ENCODE measurements around the gene C1RL. TPM values are rescaled to one million over a fixed set of nuclear protein-coding genes. Genes with fewer than 3 reads are reported as not detected.

Gene C1RL
- total RNA-seq, 5 donors from 2014 or later (not counting 1 experiment from before 2014, with no cell fraction given), result 18.1 to 36.6 (median 30.8) TPM

- ATAC-seq (replicated peaks in 1 of 4) (no peak), DNase-seq (no peak)
- no peak overlapping the region for H3K27ac ChIP-seq (ENCODE audit: low read length)
- ChIA-PET CTCF (no interaction called here), POLR2A (interaction anchor here in 1 of 2 donors (0.6 kb wide), 1 partner anchor 35 kb away, joined by 3 read pairs; no protein-coding TSS in a partner anchor)
- no CpG with 5 or more reads among the region's 3 CpGs for WGBS (ENCODE audit: insufficient coverage)
- no peak overlapping the region for H3K4me3 Mint-ChIP-seq
- no peak overlapping the region for H3K4me3 ChIP-seq (ENCODE audit: control insufficient read depth in 1 of 2, extremely low read depth in 1 of 2, low read length in 1 of 2)
- no peaks in the 10 kb centered on the region for H3K36me3 Mint-ChIP-seq
- no peaks in the 10 kb centered on the region for H3K36me3 ChIP-seq (ENCODE audit: control insufficient read depth in 2 of 2, extremely low read depth in 1 of 2, insufficient read depth in 1 of 2, low read length in 1 of 2)
- H3K27me3 ChIP-seq (replicated peaks in 1 of 2; ENCODE audit: control insufficient read depth in 2 of 2, extremely low read depth in 1 of 2, insufficient read depth in 2 of 2, low read length in 1 of 2), result peaks cover 0 to 23% of the 10 kb centered on the region in 2 experiments
- H3K27ac Mint-ChIP-seq, result no peak overlapping the region
- H3K4me1 ChIP-seq (ENCODE audit: control insufficient read depth in 1 of 2, extremely low read depth in 1 of 2, insufficient read depth in 2 of 2, low read length in 2 of 2), result no peaks in the 10 kb centered on the region
- H3K27me3 Mint-ChIP-seq, result peaks cover 7 to 24% of the 10 kb centered on the region in 2 donors
- no peaks in the 10 kb centered on the region for H3K4me1 Mint-ChIP-seq
- H3K9me3 ChIP-seq, result no peaks in the 10 kb centered on the region
- no peaks in the 10 kb centered on the region for H3K9me3 Mint-ChIP-seq
These were observed 44.5 kb downstream of the C1RL start for GRCh38 chr12:7064516-7064915.

DNA sequence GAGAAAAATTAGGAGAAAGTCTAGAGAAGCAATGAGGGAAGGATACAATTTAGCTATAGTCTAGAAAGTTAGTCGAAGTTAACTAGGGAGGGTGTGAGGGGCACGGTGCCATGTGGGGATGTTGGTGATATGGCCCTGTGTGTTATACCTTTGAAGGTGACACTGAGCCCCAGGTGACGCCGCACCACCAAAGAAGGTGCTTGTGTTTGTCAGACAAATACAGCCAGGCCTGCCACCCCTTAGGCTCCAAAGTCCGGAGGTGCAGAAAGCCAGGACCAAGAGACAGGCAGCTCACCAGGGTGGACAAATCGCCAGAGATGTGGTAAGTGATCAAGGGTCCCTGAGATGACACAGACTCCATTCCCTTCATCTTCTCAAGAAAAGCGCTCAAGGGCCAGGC, 47.4 kb downstream of the C1RL start:
- Mint-ChIP-seq H3K36me3 (no peaks in the 10 kb centered on the region), H3K4me1 (no peaks in the 10 kb centered on the region), H3K9me3 (no peaks in the 10 kb centered on the region), H3K27ac (no peak overlapping the region), H3K27me3 (peaks cover 9 to 46% of the 10 kb centered on the region in 2 donors), H3K4me3 (no peak overlapping the region)
- ATAC-seq (replicated peaks in 1 of 4) (no peak), DNase-seq (no peak)
- CTCF ChIA-PET, result no interaction called here
- no peaks in the 10 kb centered on the region for H3K4me1 ChIP-seq (ENCODE audit: control insufficient read depth in 1 of 2, extremely low read depth in 1 of 2, insufficient read depth in 2 of 2, low read length in 2 of 2)
- POLR2A ChIA-PET, result no interaction called here
- H3K36me3 ChIP-seq (ENCODE audit: control insufficient read depth in 2 of 2, extremely low read depth in 1 of 2, insufficient read depth in 1 of 2, low read length in 1 of 2), result no peaks in the 10 kb centered on the region
- no peaks in the 10 kb centered on the region for H3K9me3 ChIP-seq
- H3K27ac ChIP-seq (ENCODE audit: low read length), result no peak overlapping the region
- peaks cover 0 to 29% of the 10 kb centered on the region in 2 experiments for H3K27me3 ChIP-seq (replicated peaks in 1 of 2; ENCODE audit: control insufficient read depth in 2 of 2, extremely low read depth in 1 of 2, insufficient read depth in 2 of 2, low read length in 1 of 2)
- H3K4me3 ChIP-seq (ENCODE audit: control insufficient read depth in 1 of 2, extremely low read depth in 1 of 2, low read length in 1 of 2), result no peak overlapping the region
- WGBS (ENCODE audit: insufficient coverage), result 94% methylated on average over 7 of the region's 7 CpGs

DNA sequence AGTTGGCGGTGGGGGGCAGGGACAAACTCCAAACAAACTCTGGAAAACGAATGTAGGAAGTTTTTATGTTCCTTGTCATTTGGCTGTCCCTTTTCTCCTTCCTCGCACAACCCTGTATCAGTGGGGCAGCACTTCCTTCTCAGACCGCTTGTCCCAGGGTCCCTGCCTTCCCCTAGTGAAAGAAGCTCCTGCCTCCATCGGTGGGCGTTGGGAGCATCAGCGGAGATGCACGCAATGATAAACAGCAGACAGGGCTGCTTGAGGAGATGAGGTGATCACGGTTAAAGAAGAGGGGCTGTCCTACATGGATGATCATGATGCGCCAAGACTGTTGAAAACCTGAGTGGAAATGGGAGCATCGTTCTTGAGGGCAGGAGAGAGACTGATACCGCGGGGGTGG, 47.9 kb downstream of the C1RL start:
- H3K36me3 ChIP-seq (ENCODE audit: control insufficient read depth in 2 of 2, extremely low read depth in 1 of 2, insufficient read depth in 1 of 2, low read length in 1 of 2), result no peaks in the 10 kb centered on the region
- CTCF ChIA-PET, result no interaction called here
- H3K36me3 Mint-ChIP-seq, result no peaks in the 10 kb centered on the region
- H3K4me3 ChIP-seq (ENCODE audit: control insufficient read depth in 1 of 2, extremely low read depth in 1 of 2, low read length in 1 of 2), result no peak overlapping the region
- H3K4me1 ChIP-seq (ENCODE audit: control insufficient read depth in 1 of 2, extremely low read depth in 1 of 2, insufficient read depth in 2 of 2, low read length in 2 of 2), result no peaks in the 10 kb centered on the region
- no peak for DNase-seq
- WGBS (ENCODE audit: insufficient coverage), result 92% methylated on average over 9 of the region's 13 CpGs
- no peak overlapping the region for H3K4me3 Mint-ChIP-seq
- no peaks in the 10 kb centered on the region for H3K4me1 Mint-ChIP-seq
- ATAC-seq (replicated peaks in 1 of 4), result no peak
- no peak overlapping the region for H3K27ac Mint-ChIP-seq
- no peak overlapping the region for H3K27ac ChIP-seq (ENCODE audit: low read length)
- H3K27me3 ChIP-seq (replicated peaks in 1 of 2; ENCODE audit: control insufficient read depth in 2 of 2, extremely low read depth in 1 of 2, insufficient read depth in 2 of 2, low read length in 1 of 2), result peaks cover 0 to 29% of the 10 kb centered on the region in 2 experiments
- H3K9me3 ChIP-seq, result no peaks in the 10 kb centered on the region
- peaks cover 7 to 50% of the 10 kb centered on the region in 2 donors for H3K27me3 Mint-ChIP-seq
- POLR2A ChIA-PET, result no interaction called here
- H3K9me3 Mint-ChIP-seq, result no peaks in the 10 kb centered on the region

DNA sequence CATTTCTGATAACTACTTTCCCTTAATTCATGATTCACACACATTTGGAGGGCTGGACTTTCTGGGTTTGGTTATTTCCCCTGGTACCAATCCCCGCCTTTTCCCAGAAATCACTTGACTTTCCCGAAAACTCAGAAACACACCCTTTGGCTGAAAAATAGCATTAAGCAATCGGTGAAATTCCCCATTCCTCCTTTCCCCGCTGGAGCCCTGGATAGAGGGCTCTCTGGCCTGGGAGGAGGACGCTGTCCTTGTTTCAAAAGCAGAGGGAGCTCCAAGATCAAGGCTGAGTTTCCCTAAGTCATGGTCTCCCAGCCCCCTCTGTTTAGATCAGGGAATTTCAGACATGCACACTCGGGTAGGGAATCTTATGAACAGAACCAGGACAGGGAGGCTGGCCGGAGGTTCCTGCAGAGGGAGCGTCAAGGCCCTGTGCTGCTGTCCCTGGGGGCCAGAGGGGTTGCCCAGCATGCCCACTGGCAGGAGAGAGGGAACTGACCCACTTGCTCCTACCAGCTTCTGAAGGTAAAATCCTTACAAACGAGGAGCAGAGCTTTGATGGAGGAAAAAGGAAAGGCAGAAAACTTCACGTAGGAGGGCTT, 48.6 kb downstream of the C1RL start, which contains the start of gene C1S:
TSS of gene C1S (plus strand) at position 366 of the 602 bp plus-strand sequence. CDS start 1,195 bp downstream, outside the sequence.
- ChIA-PET POLR2A (no interaction called here), CTCF (no interaction called here)
- Histone ChIP-seq H3K4me3 (ENCODE audit: control insufficient read depth in 1 of 2, extremely low read depth in 1 of 2, low read length in 1 of 2) (no peak within 1 kb of the TSS), H3K36me3 (ENCODE audit: control insufficient read depth in 2 of 2, extremely low read depth in 1 of 2, insufficient read depth in 1 of 2, low read length in 1 of 2) (no peaks in the 10 kb centered on the region), H3K9me3 (no peaks in the 10 kb centered on the region), H3K27me3 (replicated peaks in 1 of 2; ENCODE audit: control insufficient read depth in 2 of 2, extremely low read depth in 1 of 2, insufficient read depth in 2 of 2, low read length in 1 of 2) (peaks cover 0 to 29% of the 10 kb centered on the region in 2 experiments), H3K4me1 (ENCODE audit: control insufficient read depth in 1 of 2, extremely low read depth in 1 of 2, insufficient read depth in 2 of 2, low read length in 2 of 2) (no peaks in the 10 kb centered on the region), H3K27ac (ENCODE audit: low read length) (no peak within 1 kb of the TSS)
- no peak for DNase-seq
- Mint-ChIP-seq H3K36me3 (no peaks in the 10 kb centered on the region), H3K4me1 (no peaks in the 10 kb centered on the region), H3K27ac (no peak within 1 kb of the TSS), H3K27me3 (peaks cover 7 to 55% of the 10 kb centered on the region in 2 donors), H3K9me3 (no peaks in the 10 kb centered on the region), H3K4me3 (no peak within 1 kb of the TSS)
- no peak for ATAC-seq (replicated peaks in 1 of 4)
- 77% methylated on average over 6 of the region's 10 CpGs for WGBS (ENCODE audit: insufficient coverage)

DNA sequence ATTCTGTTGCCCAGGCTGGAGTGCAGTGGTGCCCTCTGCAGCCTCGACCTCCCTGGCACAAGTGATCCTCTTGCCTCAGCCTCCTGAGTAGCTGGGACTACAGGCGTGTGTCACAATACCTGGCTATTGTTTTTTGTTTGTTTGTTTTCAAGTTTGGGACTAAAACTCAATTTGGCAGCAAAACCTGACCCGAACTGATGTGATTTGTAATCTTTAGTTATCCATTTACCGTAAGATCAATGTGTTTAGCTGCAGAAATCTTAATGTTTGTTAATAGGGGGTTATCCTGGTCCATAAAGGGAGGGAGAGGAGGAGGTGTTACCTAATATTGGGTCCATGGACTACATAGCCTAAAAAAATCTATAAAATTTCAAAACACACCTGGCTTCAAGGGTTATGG, 49.2 kb downstream of the C1RL start:
- no peaks in the 10 kb centered on the region for H3K4me1 Mint-ChIP-seq
- ChIA-PET POLR2A (no interaction called here), CTCF (no interaction called here)
- H3K27me3 Mint-ChIP-seq, result peaks cover 10 to 62% of the 10 kb centered on the region in 2 donors
- no peaks in the 10 kb centered on the region for H3K4me1 ChIP-seq (ENCODE audit: control insufficient read depth in 1 of 2, extremely low read depth in 1 of 2, insufficient read depth in 2 of 2, low read length in 2 of 2)
- H3K9me3 Mint-ChIP-seq, result no peaks in the 10 kb centered on the region
- WGBS (ENCODE audit: insufficient coverage), result 71% methylated on average over 3 of the region's 4 CpGs
- H3K27ac Mint-ChIP-seq, result no peak overlapping the region
- H3K36me3 Mint-ChIP-seq, result no peaks in the 10 kb centered on the region
- DNase-seq (no peak), ATAC-seq (replicated peaks in 1 of 4) (no peak)
- H3K27me3 ChIP-seq (replicated peaks in 1 of 2; ENCODE audit: control insufficient read depth in 2 of 2, extremely low read depth in 1 of 2, insufficient read depth in 2 of 2, low read length in 1 of 2), result peaks cover 0 to 32% of the 10 kb centered on the region in 2 experiments
- H3K36me3 ChIP-seq (ENCODE audit: control insufficient read depth in 2 of 2, extremely low read depth in 1 of 2, insufficient read depth in 1 of 2, low read length in 1 of 2), result no peaks in the 10 kb centered on the region
- no peak overlapping the region for H3K4me3 ChIP-seq (ENCODE audit: control insufficient read depth in 1 of 2, extremely low read depth in 1 of 2, low read length in 1 of 2)
- H3K9me3 ChIP-seq, result no peaks in the 10 kb centered on the region
- H3K4me3 Mint-ChIP-seq, result no peak overlapping the region
- no peak overlapping the region for H3K27ac ChIP-seq (ENCODE audit: low read length)

- POLR2A ChIA-PET, result no interaction called here
- 100% methylated on average over 2 of the region's 9 CpGs for WGBS (ENCODE audit: insufficient coverage)
- Histone ChIP-seq H3K4me3 (ENCODE audit: control insufficient read depth in 1 of 2, extremely low read depth in 1 of 2, low read length in 1 of 2) (no peak overlapping the region), H3K36me3 (ENCODE audit: control insufficient read depth in 2 of 2, extremely low read depth in 1 of 2, insufficient read depth in 1 of 2, low read length in 1 of 2) (no peaks in the 10 kb centered on the region), H3K4me1 (ENCODE audit: control insufficient read depth in 1 of 2, extremely low read depth in 1 of 2, insufficient read depth in 2 of 2, low read length in 2 of 2) (no peaks in the 10 kb centered on the region), H3K27ac (ENCODE audit: low read length) (no peak overlapping the region), H3K9me3 (no peaks in the 10 kb centered on the region), H3K27me3 (replicated peaks in 1 of 2; ENCODE audit: control insufficient read depth in 2 of 2, extremely low read depth in 1 of 2, insufficient read depth in 2 of 2, low read length in 1 of 2) (peaks cover 0 to 34% of the 10 kb centered on the region in 2 experiments)
- ATAC-seq (replicated peaks in 1 of 4) (no peak), DNase-seq (no peak)
- Mint-ChIP-seq H3K4me3 (no peak overlapping the region), H3K27ac (peak overlapping the region in 1 of 2 donors; percentile 20), H3K36me3 (no peaks in the 10 kb centered on the region), H3K9me3 (no peaks in the 10 kb centered on the region), H3K27me3 (peaks cover 10 to 67% of the 10 kb centered on the region in 2 donors), H3K4me1 (no peaks in the 10 kb centered on the region)
- CTCF ChIA-PET, result interaction anchor here in 1 of 2 donors (0.7 kb wide), 1 partner anchor 9 kb away, joined by 3 read pairs; no protein-coding TSS in a partner anchor
These were observed 50.1 kb downstream of the C1RL start for GRCh38 chr12:7058850-7059395.
